Measurements from ENCODE around the gene TDG. TPM values are rescaled to one million over a fixed set of nuclear protein-coding genes. Genes with fewer than 3 reads are reported as not detected.

The TDG gene
- total and polyA plus RNA-seq, 10 of the 15 experiments (the other 5 are each of a cell fraction or from before 2014, with no cell fraction given), result 29.7 to 68.8 (median 51.2) TPM

DNA sequence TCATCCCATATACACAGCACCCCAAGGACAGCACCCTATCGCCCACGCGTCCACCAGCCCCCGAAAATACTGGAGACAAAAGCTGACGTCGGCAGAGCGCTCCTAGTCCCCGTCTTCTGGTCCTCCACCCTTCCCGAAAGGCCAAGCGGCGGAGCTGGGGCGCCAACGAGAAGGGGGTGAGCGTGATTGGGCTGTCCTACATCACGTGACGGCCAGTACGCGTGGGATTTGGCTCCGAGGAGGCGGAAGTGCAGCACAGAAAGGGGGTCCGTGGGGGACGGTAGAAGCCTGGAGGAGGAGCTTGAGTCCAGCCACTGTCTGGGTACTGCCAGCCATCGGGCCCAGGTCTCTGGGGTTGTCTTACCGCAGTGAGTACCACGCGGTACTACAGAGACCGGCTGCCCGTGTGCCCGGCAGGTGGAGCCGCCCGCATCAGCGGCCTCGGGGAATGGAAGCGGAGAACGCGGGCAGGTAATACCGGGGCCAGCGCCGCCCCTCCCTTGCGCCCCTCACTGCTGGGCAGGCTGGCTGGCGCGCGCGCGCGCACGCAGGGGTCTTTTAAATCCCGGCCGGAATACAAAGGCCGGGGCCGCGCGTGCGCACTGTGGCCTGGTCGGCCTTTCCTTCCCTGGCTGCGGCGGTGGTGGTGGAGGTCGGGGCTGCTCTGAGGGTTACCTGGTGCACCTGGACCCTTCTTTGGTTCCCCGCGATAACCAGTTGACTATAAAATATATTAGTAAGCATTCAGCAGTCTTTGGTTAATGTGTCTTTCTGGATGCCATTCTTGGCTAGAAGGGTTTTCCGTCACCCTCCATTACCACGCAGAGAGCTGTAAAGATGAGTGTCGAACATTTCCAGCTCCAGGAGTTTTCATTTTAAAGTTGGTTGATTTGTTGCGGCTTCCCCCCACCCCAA lies at the start of gene TDG (continued):
- TF ChIP-seq, protein P1, sequence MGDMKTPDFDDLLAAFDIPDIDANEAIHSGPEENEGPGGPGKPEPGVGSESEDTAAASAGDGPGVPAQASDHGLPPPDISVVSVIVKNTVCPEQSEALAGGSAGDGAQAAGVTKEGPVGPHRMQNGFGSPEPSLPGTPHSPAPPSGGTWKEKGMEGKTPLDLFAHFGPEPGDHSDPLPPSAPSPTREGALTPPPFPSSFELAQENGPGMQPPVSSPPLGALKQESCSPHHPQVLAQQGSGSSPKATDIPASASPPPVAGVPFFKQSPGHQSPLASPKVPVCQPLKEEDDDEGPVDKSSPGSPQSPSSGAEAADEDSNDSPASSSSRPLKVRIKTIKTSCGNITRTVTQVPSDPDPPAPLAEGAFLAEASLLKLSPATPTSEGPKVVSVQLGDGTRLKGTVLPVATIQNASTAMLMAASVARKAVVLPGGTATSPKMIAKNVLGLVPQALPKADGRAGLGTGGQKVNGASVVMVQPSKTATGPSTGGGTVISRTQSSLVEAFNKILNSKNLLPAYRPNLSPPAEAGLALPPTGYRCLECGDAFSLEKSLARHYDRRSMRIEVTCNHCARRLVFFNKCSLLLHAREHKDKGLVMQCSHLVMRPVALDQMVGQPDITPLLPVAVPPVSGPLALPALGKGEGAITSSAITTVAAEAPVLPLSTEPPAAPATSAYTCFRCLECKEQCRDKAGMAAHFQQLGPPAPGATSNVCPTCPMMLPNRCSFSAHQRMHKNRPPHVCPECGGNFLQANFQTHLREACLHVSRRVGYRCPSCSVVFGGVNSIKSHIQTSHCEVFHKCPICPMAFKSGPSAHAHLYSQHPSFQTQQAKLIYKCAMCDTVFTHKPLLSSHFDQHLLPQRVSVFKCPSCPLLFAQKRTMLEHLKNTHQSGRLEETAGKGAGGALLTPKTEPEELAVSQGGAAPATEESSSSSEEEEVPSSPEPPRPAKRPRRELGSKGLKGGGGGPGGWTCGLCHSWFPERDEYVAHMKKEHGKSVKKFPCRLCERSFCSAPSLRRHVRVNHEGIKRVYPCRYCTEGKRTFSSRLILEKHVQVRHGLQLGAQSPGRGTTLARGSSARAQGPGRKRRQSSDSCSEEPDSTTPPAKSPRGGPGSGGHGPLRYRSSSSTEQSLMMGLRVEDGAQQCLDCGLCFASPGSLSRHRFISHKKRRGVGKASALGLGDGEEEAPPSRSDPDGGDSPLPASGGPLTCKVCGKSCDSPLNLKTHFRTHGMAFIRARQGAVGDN (IDR thresholded peaks at IDR 0.05), result peak; percentile 56; the same call in 1 of the 2 replicates
- TF ChIP-seq MTA3 (IDR thresholded peaks at IDR 0.05; ENCODE audit: borderline replicate concordance, low read length) (no peak), RAD51 (IDR thresholded peaks at IDR 0.05) (peak; percentile 99), ETV6 (conservative IDR thresholded peaks at IDR 0.05 in 1 of 2, IDR thresholded peaks at IDR 0.05 in 1 of 2; ENCODE audit: borderline replicate concordance in 1 of 2, low read depth in 1 of 2) (no peak), EGR1 (IDR thresholded peaks at IDR 0.05; ENCODE audit: borderline replicate concordance in 1 of 2, low read depth in 2 of 2, low read length in 2 of 2) (peak; percentile 23 to 78), GATAD2B (conservative IDR thresholded peaks at IDR 0.05; ENCODE audit: low read depth) (peak; percentile 93), CREB1 (IDR thresholded peaks at IDR 0.05; ENCODE audit: low read depth) (peak; percentile 59; the same call in 1 of the 2 replicates), NRF1 (conservative IDR thresholded peaks at IDR 0.05; ENCODE audit: low read depth, low read length) (peak; percentile 55)
- TF ChIP-seq, protein P2, sequence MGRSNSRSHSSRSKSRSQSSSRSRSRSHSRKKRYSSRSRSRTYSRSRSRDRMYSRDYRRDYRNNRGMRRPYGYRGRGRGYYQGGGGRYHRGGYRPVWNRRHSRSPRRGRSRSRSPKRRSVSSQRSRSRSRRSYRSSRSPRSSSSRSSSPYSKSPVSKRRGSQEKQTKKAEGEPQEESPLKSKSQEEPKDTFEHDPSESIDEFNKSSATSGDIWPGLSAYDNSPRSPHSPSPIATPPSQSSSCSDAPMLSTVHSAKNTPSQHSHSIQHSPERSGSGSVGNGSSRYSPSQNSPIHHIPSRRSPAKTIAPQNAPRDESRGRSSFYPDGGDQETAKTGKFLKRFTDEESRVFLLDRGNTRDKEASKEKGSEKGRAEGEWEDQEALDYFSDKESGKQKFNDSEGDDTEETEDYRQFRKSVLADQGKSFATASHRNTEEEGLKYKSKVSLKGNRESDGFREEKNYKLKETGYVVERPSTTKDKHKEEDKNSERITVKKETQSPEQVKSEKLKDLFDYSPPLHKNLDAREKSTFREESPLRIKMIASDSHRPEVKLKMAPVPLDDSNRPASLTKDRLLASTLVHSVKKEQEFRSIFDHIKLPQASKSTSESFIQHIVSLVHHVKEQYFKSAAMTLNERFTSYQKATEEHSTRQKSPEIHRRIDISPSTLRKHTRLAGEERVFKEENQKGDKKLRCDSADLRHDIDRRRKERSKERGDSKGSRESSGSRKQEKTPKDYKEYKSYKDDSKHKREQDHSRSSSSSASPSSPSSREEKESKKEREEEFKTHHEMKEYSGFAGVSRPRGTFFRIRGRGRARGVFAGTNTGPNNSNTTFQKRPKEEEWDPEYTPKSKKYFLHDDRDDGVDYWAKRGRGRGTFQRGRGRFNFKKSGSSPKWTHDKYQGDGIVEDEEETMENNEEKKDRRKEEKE (IDR thresholded peaks at IDR 0.05), result no peak
- TF ChIP-seq, protein P3, sequence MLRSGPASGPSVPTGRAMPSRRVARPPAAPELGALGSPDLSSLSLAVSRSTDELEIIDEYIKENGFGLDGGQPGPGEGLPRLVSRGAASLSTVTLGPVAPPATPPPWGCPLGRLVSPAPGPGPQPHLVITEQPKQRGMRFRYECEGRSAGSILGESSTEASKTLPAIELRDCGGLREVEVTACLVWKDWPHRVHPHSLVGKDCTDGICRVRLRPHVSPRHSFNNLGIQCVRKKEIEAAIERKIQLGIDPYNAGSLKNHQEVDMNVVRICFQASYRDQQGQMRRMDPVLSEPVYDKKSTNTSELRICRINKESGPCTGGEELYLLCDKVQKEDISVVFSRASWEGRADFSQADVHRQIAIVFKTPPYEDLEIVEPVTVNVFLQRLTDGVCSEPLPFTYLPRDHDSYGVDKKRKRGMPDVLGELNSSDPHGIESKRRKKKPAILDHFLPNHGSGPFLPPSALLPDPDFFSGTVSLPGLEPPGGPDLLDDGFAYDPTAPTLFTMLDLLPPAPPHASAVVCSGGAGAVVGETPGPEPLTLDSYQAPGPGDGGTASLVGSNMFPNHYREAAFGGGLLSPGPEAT (IDR thresholded peaks at IDR 0.05; ENCODE audit: low read depth), result peak; percentile 83; the same call in 1 of the 2 replicates
- TF ChIP-seq, protein P4, sequence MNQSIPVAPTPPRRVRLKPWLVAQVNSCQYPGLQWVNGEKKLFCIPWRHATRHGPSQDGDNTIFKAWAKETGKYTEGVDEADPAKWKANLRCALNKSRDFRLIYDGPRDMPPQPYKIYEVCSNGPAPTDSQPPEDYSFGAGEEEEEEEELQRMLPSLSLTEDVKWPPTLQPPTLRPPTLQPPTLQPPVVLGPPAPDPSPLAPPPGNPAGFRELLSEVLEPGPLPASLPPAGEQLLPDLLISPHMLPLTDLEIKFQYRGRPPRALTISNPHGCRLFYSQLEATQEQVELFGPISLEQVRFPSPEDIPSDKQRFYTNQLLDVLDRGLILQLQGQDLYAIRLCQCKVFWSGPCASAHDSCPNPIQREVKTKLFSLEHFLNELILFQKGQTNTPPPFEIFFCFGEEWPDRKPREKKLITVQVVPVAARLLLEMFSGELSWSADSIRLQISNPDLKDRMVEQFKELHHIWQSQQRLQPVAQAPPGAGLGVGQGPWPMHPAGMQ (IDR thresholded peaks at IDR 0.05; ENCODE audit: borderline replicate concordance), result no peak
- TF ChIP-seq, protein P5, sequence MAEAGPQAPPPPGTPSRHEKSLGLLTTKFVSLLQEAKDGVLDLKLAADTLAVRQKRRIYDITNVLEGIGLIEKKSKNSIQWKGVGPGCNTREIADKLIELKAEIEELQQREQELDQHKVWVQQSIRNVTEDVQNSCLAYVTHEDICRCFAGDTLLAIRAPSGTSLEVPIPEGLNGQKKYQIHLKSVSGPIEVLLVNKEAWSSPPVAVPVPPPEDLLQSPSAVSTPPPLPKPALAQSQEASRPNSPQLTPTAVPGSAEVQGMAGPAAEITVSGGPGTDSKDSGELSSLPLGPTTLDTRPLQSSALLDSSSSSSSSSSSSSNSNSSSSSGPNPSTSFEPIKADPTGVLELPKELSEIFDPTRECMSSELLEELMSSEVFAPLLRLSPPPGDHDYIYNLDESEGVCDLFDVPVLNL (IDR thresholded peaks at IDR 0.05; ENCODE audit: low read depth, low read length), result no peak
- TF ChIP-seq, protein P6, sequence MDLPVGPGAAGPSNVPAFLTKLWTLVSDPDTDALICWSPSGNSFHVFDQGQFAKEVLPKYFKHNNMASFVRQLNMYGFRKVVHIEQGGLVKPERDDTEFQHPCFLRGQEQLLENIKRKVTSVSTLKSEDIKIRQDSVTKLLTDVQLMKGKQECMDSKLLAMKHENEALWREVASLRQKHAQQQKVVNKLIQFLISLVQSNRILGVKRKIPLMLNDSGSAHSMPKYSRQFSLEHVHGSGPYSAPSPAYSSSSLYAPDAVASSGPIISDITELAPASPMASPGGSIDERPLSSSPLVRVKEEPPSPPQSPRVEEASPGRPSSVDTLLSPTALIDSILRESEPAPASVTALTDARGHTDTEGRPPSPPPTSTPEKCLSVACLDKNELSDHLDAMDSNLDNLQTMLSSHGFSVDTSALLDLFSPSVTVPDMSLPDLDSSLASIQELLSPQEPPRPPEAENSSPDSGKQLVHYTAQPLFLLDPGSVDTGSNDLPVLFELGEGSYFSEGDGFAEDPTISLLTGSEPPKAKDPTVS (IDR thresholded peaks at IDR 0.05; ENCODE audit: low read depth, low read length), result no peak

Measured in GM12878 (cell line).